NCI-H526 treated with DMSO at 0.1 percent for 48 hours (cell line): Measurements from ENCODE around the gene EPS8L3.
A peak's percentile ranks its signal among the peaks of the same experiment; 100 is the strongest.
"Not testable (repeated sequence)": the region's sequence is repeated elsewhere in the genome, so short reads cannot be mapped to it uniquely, and the experiment has no call there.

Experiments used
- DNase-seq: peaks from one replicate; lab custom pipeline; 2025; lab: John Stamatoyannopoulos, UW

The EPS8L3 gene

DNA sequence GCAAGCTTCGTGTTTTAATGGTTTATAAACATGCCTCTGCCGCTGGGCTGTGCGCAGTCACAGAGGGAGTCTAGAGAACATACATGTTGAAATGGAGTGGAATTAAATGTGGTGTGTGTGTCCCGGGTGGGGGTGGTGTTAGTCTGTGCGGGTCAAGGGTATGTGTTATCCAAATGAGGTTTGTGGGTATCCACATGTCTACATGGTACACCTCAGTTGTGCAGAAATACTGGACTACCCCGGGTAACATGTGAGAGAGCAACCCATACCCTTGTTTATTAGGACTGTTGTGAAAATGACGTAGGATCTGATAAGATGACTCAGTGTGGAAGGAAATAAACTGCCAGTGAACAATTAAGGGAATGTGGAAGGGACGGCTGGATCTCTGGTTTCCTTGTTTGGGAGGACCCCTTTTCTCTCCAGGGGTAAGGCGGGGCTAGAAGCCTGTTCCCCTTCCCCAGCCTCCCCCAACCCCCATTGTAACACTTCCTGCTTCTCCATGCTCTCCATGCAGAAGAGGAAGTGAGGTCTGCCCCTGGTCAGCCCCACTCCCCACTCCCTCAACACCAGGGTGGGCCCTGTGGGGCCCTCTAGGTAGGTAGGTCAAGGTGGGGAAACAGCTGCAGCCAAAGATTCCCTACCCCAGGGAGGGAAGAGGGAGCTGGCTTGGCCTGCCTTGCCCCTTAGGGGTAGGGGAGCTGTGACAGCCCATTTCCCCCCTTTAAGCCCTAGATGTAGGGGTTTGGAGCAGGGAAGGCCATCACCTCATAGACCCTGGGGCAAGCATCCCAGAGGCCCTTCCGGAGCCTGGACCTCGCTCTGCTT is 690 bp downstream of the EPS8L3 start:
- DNase-seq: no peak

DNA sequence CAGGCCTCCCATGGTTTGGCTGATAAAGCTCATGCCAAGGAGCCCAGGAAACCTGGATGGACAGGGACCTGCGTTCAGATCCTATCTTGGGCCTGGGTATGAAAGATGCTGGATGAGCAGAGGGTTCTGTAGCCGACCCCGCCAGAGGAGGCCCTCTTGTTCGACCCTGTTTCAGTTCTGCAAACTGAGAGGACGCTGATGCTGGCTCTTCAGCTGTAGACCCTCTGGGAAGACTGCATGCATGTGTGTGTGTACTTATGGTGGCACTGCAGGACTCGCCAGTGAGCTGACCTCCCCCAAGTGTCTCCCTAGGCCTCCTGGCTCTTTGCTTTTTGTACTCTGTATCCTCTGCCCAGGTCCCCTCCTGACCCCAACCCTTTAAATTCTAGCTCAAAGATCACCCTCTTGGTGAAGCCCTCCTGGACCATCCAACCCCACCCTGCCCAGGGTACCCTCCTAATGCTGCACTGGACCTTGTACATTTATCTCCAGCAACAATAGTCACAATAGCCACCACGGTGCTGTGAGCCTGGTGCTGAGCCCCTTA is 1.6 kb downstream of the EPS8L3 start:
- DNase-seq: no peak

DNA sequence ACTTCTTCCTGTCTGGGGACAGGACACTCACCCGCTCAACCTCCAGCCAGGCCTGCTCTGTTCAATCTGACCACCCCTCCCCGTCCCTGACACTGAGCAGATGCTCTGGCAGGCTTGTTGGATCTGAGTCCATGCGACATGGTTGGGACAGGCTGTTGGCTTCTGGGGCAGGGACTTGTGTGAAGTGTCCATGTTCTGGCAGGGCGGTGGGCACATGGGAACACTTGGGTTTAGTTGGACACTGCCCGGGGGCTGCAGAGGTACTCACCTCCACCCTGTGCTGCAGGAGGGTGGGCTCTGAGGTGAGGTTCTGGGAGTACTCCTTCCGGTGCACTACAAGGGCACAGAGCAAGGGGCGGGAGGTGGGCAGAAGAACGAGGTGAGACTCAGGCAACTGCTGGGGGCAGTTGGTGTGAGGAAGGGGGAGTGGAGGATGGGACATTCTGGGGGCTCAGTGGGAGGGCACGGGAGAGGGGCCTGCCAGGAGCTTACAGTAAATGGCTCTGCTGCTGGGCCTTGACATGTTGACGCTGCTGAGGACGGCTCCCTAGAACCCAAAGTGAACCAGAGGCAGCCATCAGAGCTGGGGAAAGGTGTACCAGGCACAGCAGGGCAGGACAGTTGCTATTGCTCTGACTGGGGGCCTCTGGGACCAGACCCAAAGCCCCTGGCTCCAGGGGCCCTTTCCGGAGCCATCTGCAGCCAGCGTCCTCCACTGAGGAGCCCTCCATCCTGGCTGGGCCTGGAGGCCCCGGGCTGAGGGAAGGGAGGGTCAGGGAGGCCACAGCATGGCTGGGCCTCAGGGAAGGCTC is 2.3 kb downstream of the EPS8L3 start:
- DNase-seq: no peak

- DNase-seq: no peak
Observed at GRCh38 chr1:109760581-109761226, 3.0 kb downstream of the EPS8L3 start.

DNA sequence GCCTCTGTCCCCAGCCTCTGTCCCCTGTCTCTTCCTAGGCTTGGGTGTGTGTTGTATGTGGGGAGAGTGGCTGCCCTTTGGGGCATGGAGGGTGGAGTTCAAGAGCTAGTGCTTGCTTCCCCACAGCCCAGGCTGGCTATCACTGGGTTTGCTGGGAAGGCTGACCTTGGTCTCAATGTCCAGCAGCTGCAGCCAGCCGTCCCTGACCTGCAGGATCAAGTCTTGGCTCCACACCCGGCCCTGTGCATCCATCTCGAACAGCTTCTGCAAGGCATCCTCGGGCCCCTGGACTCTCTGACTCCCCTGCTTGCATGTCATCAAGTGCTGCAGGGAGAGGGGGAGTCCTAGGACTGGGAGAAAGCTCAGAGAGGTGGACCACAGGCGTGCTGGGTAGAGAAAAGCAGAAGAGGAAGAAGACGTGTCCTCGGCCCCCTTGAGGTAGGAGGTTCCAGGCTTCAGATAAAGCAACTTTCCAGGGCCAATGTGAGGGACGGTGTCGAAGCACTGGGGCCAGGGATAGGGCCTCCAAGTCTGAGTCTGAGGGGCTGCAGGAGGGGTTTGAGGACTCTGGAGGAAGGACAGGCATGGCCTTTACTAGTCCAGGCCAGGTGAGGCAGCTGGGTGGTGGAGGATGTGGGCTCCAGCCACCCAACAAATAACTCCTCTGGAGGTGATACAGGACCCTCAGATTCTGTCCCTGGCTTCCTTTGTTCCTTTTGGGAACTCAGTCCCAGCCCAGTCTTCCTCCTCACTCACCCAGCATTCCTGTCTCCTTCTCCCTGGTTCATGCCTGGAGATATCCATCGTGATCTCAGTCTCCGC is 4.0 kb downstream of the EPS8L3 start:
- no peak for DNase-seq

DNA sequence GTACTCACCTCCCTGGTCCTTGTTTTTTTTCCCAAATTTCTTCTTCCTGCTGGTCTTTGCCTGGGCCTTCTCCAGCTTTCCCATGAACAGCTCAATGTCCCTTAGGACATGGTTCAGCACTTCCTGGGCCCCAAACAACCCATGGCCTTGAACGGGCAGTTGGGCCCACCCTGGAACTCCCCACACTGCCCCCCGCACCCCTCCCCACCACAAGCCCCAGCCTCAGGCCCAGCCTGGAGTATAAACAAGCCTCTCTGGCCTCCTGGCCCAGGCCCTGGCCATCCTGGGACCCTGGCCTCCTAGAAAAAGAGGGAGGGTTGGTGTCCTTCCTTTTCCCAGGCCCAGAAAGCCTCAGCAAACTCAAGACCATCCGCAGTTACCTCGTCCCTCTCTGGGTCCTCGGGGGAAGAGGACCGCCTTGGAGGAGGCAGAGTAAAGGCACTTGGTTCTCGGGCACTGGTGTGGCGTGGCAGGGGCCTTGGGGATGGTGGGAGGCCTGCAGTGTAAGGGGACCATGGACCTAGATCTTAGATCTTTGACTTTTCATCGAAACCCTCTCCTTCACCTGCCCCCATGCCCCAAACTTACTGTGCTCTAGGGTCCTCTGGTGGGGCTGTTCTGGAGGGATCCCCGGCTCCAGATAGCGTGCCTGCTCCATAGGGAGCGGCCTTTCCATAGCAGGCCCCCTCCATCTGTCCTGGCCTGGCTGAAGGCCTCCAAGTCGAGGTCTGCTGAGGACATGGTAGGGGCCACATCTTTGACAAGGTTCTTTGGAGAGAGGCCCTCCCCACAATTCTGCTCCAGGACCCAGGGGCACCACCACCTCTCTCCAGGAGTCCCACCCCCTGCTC is 5.6 kb downstream of the EPS8L3 start:
- DNase-seq: no peak

- no peak for DNase-seq
Observed at GRCh38 chr1:109756848-109757521, 6.7 kb downstream of the EPS8L3 start.

- not testable (repeated sequence) for DNase-seq
Observed at GRCh38 chr1:109756325-109756724, 7.4 kb downstream of the EPS8L3 start.

- DNase-seq: no peak
Observed at GRCh38 chr1:109754738-109755137, 9.0 kb downstream of the EPS8L3 start.

GRCh38 chr1:109751531-109752260 is 12.0 kb downstream of the EPS8L3 start:
- no peak for DNase-seq

- no peak for DNase-seq
Observed at GRCh38 chr1:109750920-109751319, 12.8 kb downstream of the EPS8L3 start.

DNA sequence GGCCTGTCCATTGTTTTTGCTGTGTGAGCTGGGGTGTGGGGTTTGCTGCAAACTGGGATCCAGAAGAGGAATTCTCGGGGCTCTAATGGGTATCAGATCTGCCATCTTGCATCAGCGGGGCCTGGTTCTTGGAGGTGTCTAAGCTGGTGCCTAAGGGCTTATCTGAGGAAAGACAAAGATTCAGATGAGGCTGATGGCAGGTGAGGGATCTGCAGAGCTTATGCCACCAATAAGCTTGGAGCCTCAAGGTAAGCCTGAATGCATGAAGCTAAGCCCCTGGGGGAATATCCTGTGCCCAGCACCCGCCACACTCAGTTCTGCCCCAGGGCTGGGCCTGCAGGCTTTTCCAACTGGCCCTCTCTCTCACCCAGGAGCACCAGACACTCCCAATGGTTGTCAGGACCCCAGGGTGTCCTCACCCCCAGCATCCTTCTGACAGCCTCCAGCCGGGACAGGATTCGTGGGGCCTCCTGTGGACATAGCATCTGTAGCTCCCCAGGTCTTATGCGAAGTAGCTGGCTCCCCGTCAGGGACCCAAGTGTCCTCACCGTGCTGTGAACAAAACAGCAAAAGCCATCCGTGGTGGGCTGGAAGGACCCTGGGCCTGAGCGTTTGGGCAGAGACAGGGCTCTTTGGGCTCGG is 13.4 kb downstream of the EPS8L3 start:
- no peak for DNase-seq

- DNase-seq: no peak
Observed at GRCh38 chr1:109749221-109749620, 14.5 kb downstream of the EPS8L3 start.

- DNase-seq: not testable (repeated sequence)
Observed at GRCh38 chr1:109748311-109748710, 15.4 kb downstream of the EPS8L3 start.

DNA sequence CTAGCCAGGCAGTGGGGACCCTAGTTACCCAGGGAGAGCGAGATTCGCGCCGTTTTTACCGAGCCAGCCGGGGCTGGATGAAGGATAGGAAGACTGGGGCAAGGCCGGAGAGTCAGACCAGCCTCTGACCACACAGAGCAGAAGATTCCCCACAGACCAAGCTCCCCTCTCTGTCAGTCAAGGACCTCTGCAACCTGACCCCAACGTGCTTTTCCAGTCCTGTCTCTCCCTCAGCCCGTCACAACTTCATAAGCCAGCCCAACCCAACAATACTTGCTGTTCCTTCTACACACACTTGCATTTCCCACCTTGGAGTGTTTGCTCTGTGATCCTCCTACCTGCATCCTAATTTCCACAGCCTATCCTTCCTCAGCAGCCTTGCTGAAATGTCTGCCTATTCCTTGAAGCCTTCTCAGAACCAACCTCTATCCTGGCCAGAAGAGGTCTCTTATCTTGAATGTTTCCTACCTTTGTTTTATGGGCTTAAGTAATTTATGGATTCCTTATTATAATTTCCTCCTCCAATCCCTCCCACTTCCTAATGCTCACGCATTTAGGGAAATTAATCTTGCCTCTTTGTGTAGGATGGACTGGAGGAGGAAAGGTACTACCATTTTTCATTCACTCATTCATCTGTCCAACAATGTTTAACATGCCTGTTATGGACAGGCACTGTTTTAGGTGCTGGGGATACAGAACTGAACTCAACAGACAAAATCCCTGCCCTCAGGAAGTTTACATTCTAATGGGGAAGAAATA is 22.9 kb downstream of the EPS8L3 start, which contains the start of gene GSTM3:
TSS of gene GSTM3 (minus strand) at position 424 of the 759 bp plus-strand sequence. CDS start 751 bp downstream, outside the sequence.
- peak; percentile 61 for DNase-seq

GRCh38 chr1:109739738-109740614 is 23.7 kb downstream of the EPS8L3 start:
- peak; percentile 75 for DNase-seq
